ENCODE measurements around the gene SAFB.

GRCh38 chr19:5665781-5666513 lies 43.1 kb downstream of the SAFB start:
- TF ChIP-seq POLR2A (IDR thresholded peaks at IDR 0.05; ENCODE audit: borderline replicate concordance, extremely low read depth, insufficient read depth, insufficient read length) (no peak), RAD21 (IDR thresholded peaks at IDR 0.05; ENCODE audit: low read depth) (0 out of 2 replicates have a peak, but pooled peaks have one; percentile 3), REST (IDR thresholded peaks at IDR 0.05; ENCODE audit: low read depth) (no peak)
- TF ChIP-seq, protein P1, sequence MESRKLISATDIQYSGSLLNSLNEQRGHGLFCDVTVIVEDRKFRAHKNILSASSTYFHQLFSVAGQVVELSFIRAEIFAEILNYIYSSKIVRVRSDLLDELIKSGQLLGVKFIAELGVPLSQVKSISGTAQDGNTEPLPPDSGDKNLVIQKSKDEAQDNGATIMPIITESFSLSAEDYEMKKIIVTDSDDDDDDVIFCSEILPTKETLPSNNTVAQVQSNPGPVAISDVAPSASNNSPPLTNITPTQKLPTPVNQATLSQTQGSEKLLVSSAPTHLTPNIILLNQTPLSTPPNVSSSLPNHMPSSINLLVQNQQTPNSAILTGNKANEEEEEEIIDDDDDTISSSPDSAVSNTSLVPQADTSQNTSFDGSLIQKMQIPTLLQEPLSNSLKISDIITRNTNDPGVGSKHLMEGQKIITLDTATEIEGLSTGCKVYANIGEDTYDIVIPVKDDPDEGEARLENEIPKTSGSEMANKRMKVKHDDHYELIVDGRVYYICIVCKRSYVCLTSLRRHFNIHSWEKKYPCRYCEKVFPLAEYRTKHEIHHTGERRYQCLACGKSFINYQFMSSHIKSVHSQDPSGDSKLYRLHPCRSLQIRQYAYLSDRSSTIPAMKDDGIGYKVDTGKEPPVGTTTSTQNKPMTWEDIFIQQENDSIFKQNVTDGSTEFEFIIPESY (IDR thresholded peaks at IDR 0.05; ENCODE audit: extremely low read depth, insufficient replicate concordance, low read length): no peak
